BJ (cell line): Measurements from ENCODE around the gene TRMT6. TPM values are rescaled to one million over a fixed set of nuclear protein-coding genes. Genes with fewer than 3 reads are reported as not detected.

ENCODE experiments used
- CTCF ChIA-PET: fragments of 350-600 bp; formaldehyde crosslinking; extraction: SDS; loops from one replicate; lab custom pipeline; 2021; ENCODE audit warnings: antibody characterized with exemption, inconsistent platforms; lab: Yijun Ruan, JAX
- POLR2A ChIA-PET: fragments of 300-600 bp; sonication (Branson Sonifier 250); formaldehyde crosslinking; extraction: SDS; loops from one replicate; lab custom pipeline; 2021; ENCODE audit warnings: antibody characterized with exemption; lab: Charles Lee
- DNase-seq: peaks from one replicate; pipeline ENCODE4 v3.0.0-alpha.2; 2011; ENCODE audit warnings: low read depth
- H3K27me3 ChIP-seq: 2 replicates; pipeline ENCODE4 v1.6.0; 2011; ENCODE audit warnings: low read length; ENCODE audit not compliant: control insufficient read depth, insufficient read depth
- H3K36me3 ChIP-seq: 2 replicates; pipeline ENCODE4 v1.5.1; 2011; ENCODE audit warnings: low read length; ENCODE audit not compliant: control insufficient read depth, insufficient read depth
- H3K4me3 ChIP-seq: 2 replicates; pipeline ENCODE4 v1.5.1; 2011; ENCODE audit warnings: low read depth, mild to moderate bottlenecking, control low read depth, low read length
- CTCF ChIP-seq: IDR thresholded peaks from 2 replicates; pipeline ENCODE4 v1.5.1; 2011; ENCODE audit warnings: low read depth, mild to moderate bottlenecking, control low read depth, inconsistent platforms, low read length, moderate library complexity; ENCODE audit not compliant: insufficient read depth
- polyA plus RNA-seq: library from polyadenylated mRNA; depleted of rRNA; stranded (reverse); fragments of >200 nt; gene quantifications from 2 replicates; pipeline ENCODE4 v1.2.3, GENCODE V29; 2011

The TRMT6 gene
- polyA plus RNA-seq, 1 experiment: 4.6 TPM

- TF ChIP-seq CTCF: no peak
- no peak for DNase-seq
- no peak overlapping the region for H3K4me3 ChIP-seq
- ChIA-PET POLR2A (no interaction called here), CTCF (no interaction called here)
- no peaks in the 10 kb centered on the region for H3K27me3 ChIP-seq
- no peaks in the 10 kb centered on the region for H3K36me3 ChIP-seq
Measured at GRCh38 chr20:5968462-5968861, 18.1 kb upstream of the TRMT6 start.

DNA sequence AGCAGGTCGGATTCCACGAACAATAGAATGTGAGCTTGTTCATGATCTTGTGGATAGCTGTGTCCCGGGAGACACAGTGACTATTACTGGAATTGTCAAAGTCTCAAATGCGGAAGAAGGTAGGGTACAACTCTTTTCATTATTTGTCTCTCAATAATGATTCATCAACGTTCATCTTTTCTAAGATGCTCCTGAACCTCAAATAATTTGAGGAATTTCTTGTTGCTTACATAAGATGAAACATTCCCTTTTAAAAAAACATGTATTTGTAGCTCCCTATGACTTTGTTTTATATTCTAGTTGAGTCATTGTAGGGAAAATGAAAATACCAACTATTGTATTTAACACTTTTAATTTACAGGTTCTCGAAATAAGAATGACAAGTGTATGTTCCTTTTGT is 17.1 kb upstream of the TRMT6 start:
- no peak for TF ChIP-seq CTCF
- ChIA-PET CTCF (no interaction called here), POLR2A (no interaction called here)
- Histone ChIP-seq H3K27me3 (no peaks in the 10 kb centered on the region), H3K36me3 (no peaks in the 10 kb centered on the region), H3K4me3 (no peak overlapping the region)
- no peak for DNase-seq

- Histone ChIP-seq H3K36me3 (no peaks in the 10 kb centered on the region; the same call in none of the 2 replicates), H3K27me3 (no peaks in the 10 kb centered on the region), H3K4me3 (peak overlapping the region; percentile 69)
- ChIA-PET POLR2A (no interaction called here), CTCF (no interaction called here)
- TF ChIP-seq CTCF: no peak
- DNase-seq: no peak
Measured at GRCh38 chr20:5949943-5950270, 426 bp downstream of the TRMT6 start.

DNA sequence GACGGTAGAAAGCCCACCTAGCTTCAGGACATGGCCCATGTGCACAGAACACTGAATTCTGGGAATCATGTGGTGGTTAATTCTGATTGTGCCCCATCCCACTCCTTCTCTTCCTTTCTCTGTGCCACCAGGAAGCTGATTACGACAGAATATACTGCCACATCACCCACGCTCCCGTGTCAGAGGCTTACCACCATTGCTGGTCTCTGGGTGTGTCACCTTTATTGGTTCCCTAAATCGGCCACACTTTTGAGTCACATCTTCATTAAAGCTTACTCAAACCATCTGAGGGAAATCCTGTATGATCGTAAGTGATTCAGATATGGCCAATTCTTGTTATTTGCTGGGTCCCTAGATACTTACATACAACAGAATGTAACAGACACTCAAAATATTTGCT is 3.1 kb downstream of the TRMT6 start:
- ChIA-PET CTCF (no interaction called here), POLR2A (no interaction called here)
- no peak for TF ChIP-seq CTCF
- no peak for DNase-seq
- Histone ChIP-seq H3K4me3 (no peak overlapping the region), H3K36me3 (peaks cover 4% of the 10 kb centered on the region), H3K27me3 (no peaks in the 10 kb centered on the region)

DNA sequence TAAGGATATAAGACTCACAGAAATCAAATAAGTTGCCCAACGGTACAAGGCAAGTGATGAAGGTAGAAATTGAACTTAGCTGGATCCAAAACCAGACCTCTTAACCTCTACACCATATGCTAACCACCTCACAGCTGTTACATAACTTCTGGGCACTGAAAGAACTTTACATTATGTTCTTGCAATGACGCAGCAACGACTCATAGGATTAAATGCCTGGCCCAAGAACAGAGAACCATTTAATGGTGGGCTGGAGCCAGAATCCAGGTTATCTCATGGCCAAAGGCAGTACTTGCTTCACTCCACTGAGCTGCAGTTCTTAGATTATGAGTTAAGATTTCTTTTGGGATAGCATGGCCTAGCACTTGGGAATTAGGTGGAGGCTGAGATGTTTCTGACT is 4.4 kb downstream of the TRMT6 start:
- no peak for TF ChIP-seq CTCF
- CTCF ChIA-PET: no interaction called here
- H3K4me3 ChIP-seq: no peak overlapping the region
- POLR2A ChIA-PET: no interaction called here
- no peaks in the 10 kb centered on the region for H3K27me3 ChIP-seq
- peaks cover 4% of the 10 kb centered on the region for H3K36me3 ChIP-seq
- DNase-seq: no peak
